NCI-H2227 (cell line): Measurements from ENCODE around the gene GAL3ST2.
A peak's percentile ranks its signal among the peaks of the same experiment; 100 is the strongest.

Experiments
- DNase-seq: peaks from one replicate; lab custom pipeline; 2025; ENCODE audit not compliant: unreplicated experiment; lab: John Stamatoyannopoulos, UW

GAL3ST2 gene

DNA sequence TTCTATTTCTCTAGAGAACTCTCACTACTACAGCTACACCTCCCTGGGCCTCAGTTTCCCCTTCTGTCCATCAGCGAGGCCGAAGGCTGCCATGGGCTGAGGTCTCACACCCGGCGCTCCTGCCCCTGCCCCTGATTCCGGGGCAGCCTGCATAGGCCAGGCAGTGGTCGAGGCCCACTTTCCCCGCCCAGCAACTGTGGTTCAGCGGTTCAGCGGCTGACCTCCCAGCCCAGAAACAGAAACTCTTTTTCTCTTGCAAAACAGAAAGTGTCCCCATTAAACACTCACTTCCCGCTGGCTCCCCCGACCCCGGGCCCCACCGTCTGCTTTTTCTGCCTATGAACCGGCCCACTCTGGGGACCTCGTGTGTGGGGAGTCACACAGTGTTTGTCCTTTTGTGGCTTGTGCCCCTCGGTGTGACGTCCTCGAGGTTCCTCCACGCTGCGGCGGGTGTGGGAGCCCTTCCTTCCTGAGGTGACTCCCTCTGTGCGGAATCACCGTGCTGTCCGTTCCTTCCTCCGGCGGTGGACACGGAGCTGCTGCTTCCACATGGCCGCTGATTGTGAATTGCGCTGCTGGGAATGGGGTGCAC, 66.1 kb downstream of the GAL3ST2 start:
- DNase-seq: no peak

GRCh38 chr2:241843321-241844065, 66.9 kb downstream of the GAL3ST2 start:
- DNase-seq: no peak

DNA sequence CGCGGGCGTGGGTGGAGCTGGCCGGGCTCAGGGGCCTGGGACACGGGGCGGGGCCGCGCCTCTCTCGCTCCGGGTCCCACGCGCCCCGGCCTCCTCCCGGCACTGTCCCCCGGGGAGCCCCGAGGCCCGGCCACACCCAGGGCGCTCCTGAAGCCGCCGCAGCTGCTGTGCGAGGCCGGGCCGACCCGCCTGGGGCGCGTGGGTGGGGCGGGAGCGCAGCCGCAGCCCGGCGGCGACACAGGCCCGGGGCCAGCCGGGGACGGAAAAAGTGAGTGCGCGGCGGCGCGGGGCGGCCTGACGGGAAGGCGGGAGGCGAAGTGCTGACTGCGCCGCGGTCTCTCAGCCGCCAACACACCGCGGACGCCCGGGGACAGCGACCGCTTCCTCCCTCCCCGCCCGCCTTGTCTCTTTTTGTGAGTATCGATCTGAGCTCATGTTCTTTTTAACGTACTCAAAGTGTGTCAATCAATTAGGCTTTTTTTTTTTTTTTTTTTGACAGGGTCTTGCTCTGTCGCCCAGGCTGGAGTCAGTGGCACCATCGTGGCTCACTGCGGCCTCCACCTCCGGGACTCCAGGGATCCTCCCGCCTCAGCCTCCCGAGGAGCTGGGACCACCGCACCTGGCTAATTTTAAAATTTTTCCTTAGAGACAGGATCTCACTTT, 67.6 kb downstream of the GAL3ST2 start:
- peak; percentile 64 for DNase-seq

- DNase-seq: no peak
Observed at GRCh38 chr2:241844831-241845578, 68.4 kb downstream of the GAL3ST2 start.

GRCh38 chr2:241846406-241846805, 69.8 kb downstream of the GAL3ST2 start:
- DNase-seq: no peak

DNA sequence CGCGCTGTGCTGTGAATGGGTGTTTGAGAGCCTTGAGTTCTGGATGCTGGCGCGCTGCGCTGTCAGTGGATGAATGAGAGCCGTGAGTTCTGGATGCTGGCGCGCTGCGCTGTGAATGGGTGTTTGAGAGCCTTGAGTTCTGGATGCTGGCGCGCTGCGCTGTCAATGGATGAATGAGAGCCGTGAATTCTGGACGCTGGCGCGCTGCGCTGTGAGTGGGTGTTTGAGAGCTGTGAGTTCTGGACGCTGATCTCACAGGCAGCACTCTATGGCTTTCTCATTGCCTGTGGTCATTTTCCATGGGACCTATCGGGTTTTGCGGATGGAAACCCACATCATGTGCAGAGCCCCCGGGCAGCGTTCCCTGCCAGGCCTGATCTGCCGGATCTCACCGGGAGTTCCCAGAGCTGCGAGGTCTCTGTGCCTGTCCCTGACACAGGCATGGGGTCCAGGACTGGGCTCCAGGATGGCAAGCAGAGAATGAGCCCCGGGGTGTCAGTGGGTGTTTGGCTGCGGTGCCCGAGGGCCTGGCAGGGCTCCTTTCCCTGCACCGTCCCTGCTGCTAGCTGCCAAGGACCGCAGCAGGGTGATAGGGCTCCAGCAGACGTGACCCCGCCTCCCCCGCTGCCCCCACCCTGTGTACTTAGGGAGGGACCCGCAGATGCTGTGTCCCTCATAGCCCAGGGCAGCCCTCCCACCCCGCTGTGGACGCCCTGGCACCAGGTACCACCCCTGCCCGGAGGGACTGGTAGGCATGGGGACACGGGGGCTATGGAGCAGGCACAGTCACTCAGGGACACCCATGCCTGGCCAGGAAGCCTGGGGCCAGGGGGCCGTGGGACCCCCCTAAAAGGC, 72.4 kb downstream of the GAL3ST2 start:
- DNase-seq: no peak

- no peak for DNase-seq
Observed at GRCh38 chr2:241849616-241850543, 73.3 kb downstream of the GAL3ST2 start.

- DNase-seq: no peak
Observed at GRCh38 chr2:241850544-241851324, 74.1 kb downstream of the GAL3ST2 start.

DNA sequence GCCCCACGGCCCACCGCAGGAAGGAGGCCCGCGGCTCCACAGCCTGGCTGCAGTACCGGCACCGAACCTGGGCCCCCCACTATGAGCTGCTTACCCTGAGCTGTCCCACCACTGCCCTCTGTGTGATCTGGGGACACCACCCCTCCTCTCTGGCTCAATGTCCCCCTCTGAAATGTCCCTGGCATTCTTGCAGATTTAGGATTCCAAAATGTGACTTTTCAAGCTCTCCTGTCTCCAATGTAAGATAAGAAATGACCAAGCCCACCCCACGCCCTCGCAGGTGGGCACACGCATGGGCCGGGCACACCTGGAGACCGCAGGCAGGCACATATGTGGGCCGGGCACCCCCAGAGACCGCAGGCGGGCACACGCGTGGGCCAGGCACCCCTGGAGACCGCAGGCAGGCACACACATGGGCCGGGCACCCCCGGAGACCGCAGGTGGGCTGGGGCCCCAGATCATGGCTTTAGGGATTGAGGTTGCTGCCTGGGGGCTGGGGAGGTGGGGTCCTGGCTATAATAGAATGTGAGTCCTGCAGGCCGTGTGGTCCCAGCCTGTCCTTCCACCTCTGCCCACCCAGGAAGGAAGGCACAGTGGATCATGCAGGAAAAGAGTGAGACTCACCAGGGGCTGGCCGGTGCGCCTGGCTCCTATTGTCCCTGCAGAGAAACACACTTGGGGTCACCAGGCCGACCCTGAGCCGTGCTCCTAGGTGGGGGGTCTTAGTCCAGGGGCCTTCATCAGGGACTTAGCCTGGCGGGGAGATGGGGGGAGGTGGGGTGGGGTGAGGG, 74.9 kb downstream of the GAL3ST2 start:
- DNase-seq: no peak

- DNase-seq: no peak
Observed at GRCh38 chr2:241852116-241852980, 75.7 kb downstream of the GAL3ST2 start.

GRCh38 chr2:241852981-241853631, 76.5 kb downstream of the GAL3ST2 start:
- no peak for DNase-seq
